Skeletal muscle tissue (tissue), 4 donors: ENCODE results near the gene MT1H. TPM values are rescaled to one million over a fixed set of nuclear protein-coding genes. Genes with fewer than 3 reads are reported as not detected.

Experiments used
- H3K27ac ChIP-seq: one replicate; pipeline ENCODE4 v1.7.0; 2013; ENCODE audit warnings: mild to moderate bottlenecking, low read depth, low read length, inconsistent platforms
- H3K27me3 ChIP-seq, 3 donors: one replicate each; pipeline ENCODE4 v1.7.0; 2013; ENCODE audit warnings: low read length in 3 of 3; ENCODE audit not compliant: control insufficient read depth in 3 of 3, insufficient read depth in 3 of 3
- H3K36me3 ChIP-seq, 3 donors: one replicate each; pipeline ENCODE4 v1.7.0; 2013; ENCODE audit warnings: low read length in 3 of 3; ENCODE audit not compliant: control insufficient read depth in 3 of 3, insufficient read depth in 3 of 3
- H3K4me1 ChIP-seq, 3 donors: one replicate each; pipeline ENCODE4 v1.7.0; 2013; ENCODE audit warnings: low read length in 3 of 3, mild to moderate bottlenecking in 3 of 3; ENCODE audit not compliant: control insufficient read depth in 3 of 3, insufficient read depth in 3 of 3
- H3K4me3 ChIP-seq, 3 donors: one replicate each; pipeline ENCODE4 v1.7.0; 2013; ENCODE audit warnings: low read length in 3 of 3
- H3K9ac ChIP-seq, 3 donors: one replicate each; pipeline ENCODE4 v1.7.0; 2013; ENCODE audit warnings: low read length in 3 of 3, mild to moderate bottlenecking in 3 of 3, moderate library complexity in 2 of 3, low read depth in 1 of 3
- H3K9me3 ChIP-seq, 3 donors: one replicate each; pipeline ENCODE4 v1.7.0; 2013; ENCODE audit warnings: low read length in 3 of 3; ENCODE audit not compliant: control insufficient read depth in 3 of 3
- total RNA-seq: library from RNA; depleted of rRNA; stranded (reverse); fragments of >200 nt; gene quantifications from one replicate; pipeline ENCODE4 v1.2.3, GENCODE V29; 2014
- donor health status: Osteomylitis.

Gene MT1H
- total RNA-seq, 1 donor from 2014 or later, result not detected

DNA sequence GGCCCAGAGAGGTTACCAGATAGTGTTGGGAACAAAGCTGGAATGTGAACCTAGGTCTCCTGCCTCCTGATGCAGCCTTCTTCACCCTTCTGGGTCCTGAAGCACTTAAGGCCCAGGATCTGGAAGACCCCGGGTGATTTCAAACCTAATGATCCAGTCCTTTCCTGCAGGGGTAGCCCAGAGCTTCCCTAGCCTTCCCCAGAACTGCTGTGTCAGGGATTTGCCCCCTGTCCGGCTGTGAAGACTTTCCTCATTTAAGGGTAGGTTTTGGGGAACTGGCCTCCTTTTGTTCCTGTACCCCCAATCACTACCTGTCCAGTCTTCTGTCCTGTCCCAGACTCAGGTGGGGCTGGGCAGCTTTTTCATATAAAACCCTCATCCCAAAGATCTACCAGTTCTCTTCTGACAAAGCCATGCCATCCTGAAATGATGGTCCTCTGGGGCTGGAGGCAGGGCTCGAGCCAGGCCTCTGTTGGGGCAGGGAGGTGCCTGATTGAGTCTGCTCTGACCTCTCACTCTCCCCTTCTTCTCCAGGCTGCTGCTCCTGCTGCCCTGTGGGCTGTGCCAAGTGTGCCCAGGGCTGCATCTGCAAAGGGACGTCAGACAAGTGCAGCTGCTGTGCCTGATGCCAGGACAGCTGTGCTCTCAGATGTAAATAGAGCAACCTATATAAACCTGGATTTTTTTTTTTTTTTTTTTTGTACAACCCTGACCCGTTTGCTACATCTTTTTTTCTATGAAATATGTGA, 14.0 kb downstream of the MT1H start:
- Histone ChIP-seq H3K27ac (peak overlapping the region; percentile 87), H3K4me3 (peak overlapping the region; percentile 90 to 97 (median 95)), H3K9ac (peak overlapping the region; percentile 95 to 99 (median 95)), H3K27me3 (no peaks in the 10 kb centered on the region), H3K36me3 (peaks cover 0 to 9% (median 0%) of the 10 kb centered on the region in 3 donors), H3K9me3 (no peaks in the 10 kb centered on the region), H3K4me1 (peaks cover 51 to 76% (median 70%) of the 10 kb centered on the region in 3 donors)

DNA sequence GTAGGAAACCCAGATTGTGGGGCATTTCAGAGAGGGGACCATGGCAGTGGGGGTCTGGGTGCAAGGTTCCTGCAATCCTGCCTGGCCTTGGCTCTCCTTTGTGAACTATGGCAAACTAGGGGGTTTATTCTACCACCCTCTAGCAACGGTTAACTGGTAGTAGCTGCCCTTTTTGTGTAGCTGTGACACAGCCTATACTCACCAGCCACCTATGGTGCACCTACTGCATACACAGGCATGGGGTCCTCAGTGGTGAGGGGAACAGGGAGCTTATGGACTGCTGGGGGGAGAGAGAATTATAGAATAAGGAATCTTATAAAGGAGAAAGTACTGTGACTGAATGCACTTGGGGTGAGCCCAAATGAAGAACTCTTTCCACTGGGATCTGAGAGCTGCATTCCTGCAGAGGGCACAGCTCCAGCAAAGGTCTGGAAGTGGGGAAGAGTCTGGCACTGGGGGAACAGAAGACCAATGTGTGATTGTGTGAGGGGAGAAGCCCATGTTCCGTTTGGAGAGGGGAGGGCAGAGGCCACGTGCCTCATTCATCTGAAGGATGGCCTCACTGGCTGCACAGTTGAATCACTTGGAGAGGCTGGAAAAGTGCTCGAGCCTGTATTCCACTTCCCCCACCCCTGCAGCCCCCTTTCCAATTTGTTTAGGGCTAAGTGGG, 14.8 kb downstream of the MT1H start:
- peaks cover 49 to 68% (median 63%) of the 10 kb centered on the region in 3 donors for H3K4me1 ChIP-seq
- H3K9me3 ChIP-seq, result no peaks in the 10 kb centered on the region
- peak overlapping the region; percentile 90 to 97 (median 95) for H3K4me3 ChIP-seq
- H3K27me3 ChIP-seq, result no peaks in the 10 kb centered on the region
- peak overlapping the region; percentile 95 to 99 (median 95) for H3K9ac ChIP-seq
- H3K36me3 ChIP-seq, result peaks cover 0 to 9% (median 0%) of the 10 kb centered on the region in 3 donors
- H3K27ac ChIP-seq, result peak overlapping the region; percentile 81

GRCh38 chr16:56684926-56685590, 15.4 kb downstream of the MT1H start:
- Histone ChIP-seq H3K27me3 (no peaks in the 10 kb centered on the region), H3K36me3 (peaks cover 0 to 9% (median 0%) of the 10 kb centered on the region in 3 donors), H3K4me3 (peak overlapping the region in 2 of 3 donors; percentile 95 to 97), H3K9me3 (no peaks in the 10 kb centered on the region), H3K27ac (peak overlapping the region; percentile 81), H3K9ac (peak overlapping the region; percentile 95 to 99 (median 95)), H3K4me1 (peaks cover 43 to 62% (median 57%) of the 10 kb centered on the region in 3 donors)

DNA sequence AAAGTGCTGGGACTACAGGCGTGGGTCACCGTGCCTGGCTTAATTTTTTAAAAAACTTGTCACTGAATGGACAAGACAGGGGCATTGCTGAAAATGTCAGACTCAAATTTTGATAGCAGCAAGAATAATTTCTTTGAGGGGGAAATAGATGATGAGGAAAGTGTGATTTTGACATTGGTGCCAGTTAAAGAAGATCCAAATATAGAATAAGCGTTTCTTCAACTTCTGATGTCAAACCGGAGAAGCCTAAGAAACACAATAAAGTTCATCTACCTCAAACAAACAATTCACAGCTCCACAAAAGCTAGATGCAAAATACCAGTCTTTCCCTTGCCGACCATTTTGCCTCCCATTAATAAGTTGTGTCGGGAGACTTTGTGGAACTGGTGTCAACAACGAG, 17.1 kb downstream of the MT1H start:
- H3K27ac ChIP-seq, result no peak overlapping the region
- H3K9ac ChIP-seq, result no peak overlapping the region
- peaks cover 0 to 9% (median 0%) of the 10 kb centered on the region in 3 donors for H3K36me3 ChIP-seq
- H3K27me3 ChIP-seq, result no peaks in the 10 kb centered on the region
- H3K4me3 ChIP-seq, result no peak overlapping the region
- peaks cover 40 to 47% (median 45%) of the 10 kb centered on the region in 3 donors for H3K4me1 ChIP-seq
- H3K9me3 ChIP-seq, result no peaks in the 10 kb centered on the region

GRCh38 chr16:56688762-56689161, 19.1 kb downstream of the MT1H start:
- Histone ChIP-seq H3K27me3 (no peaks in the 10 kb centered on the region), H3K36me3 (no peaks in the 10 kb centered on the region), H3K9ac (no peak overlapping the region), H3K4me3 (no peak overlapping the region), H3K4me1 (peaks cover 27 to 44% (median 33%) of the 10 kb centered on the region in 3 donors), H3K9me3 (no peaks in the 10 kb centered on the region), H3K27ac (no peak overlapping the region)

DNA sequence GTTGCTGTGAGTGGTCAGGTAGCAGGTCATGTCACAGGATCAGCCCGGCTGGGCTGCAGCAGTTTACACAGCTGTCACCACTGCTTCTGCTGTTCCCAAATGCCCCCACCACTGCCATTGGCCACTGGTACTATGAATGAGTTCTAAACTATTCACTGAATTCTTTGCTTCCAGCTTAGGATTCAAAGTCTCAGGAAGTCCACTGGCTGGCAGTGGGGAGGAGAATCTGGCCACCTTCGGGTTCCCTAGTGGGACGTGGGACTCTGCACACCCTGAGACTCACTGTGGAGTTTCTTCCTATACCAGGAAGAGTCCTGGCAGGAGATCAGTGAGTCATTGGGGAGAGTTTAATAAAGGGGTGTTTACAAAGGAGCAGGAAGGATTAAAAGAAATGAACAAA, 19.6 kb downstream of the MT1H start:
- Histone ChIP-seq H3K4me3 (no peak overlapping the region), H3K9ac (no peak overlapping the region), H3K9me3 (no peaks in the 10 kb centered on the region), H3K27ac (no peak overlapping the region), H3K36me3 (no peaks in the 10 kb centered on the region), H3K4me1 (peaks cover 23 to 39% (median 29%) of the 10 kb centered on the region in 3 donors), H3K27me3 (no peaks in the 10 kb centered on the region)

- H3K9ac ChIP-seq, result no peak overlapping the region
- no peaks in the 10 kb centered on the region for H3K9me3 ChIP-seq
- no peaks in the 10 kb centered on the region for H3K36me3 ChIP-seq
- H3K27ac ChIP-seq, result no peak overlapping the region
- no peak overlapping the region for H3K4me3 ChIP-seq
- H3K4me1 ChIP-seq, result peaks cover 12 to 26% (median 15%) of the 10 kb centered on the region in 3 donors
- H3K27me3 ChIP-seq, result no peaks in the 10 kb centered on the region
Observed at GRCh38 chr16:56690420-56691122, 21.0 kb downstream of the MT1H start.

- H3K4me3 ChIP-seq, result no peak overlapping the region
- H3K9ac ChIP-seq, result no peak overlapping the region
- no peaks in the 10 kb centered on the region for H3K27me3 ChIP-seq
- H3K27ac ChIP-seq, result no peak overlapping the region
- H3K4me1 ChIP-seq, result peaks cover 6 to 16% (median 6%) of the 10 kb centered on the region in 3 donors
- no peaks in the 10 kb centered on the region for H3K36me3 ChIP-seq
- no peaks in the 10 kb centered on the region for H3K9me3 ChIP-seq
Observed at GRCh38 chr16:56691885-56692284, 22.3 kb downstream of the MT1H start.

DNA sequence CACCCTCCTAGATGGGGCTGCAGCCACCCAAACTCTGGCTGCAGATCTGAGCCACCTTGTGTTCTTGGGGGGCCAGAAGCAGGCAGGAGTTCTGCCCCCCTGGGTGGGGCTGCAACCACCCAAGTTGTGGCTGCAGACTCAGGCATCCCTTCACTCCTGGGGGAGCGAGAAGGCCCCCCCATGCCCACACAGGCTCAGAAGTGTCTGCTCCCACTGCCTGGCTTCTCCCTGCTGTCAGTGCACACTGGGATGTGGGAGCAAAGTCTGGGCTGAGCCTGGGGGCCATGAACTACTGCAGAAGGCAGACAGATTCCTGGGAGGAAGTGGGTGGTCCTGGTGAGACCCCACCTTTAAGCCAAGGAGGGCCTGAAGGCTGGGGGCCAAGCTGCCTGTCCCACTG, 25.6 kb downstream of the MT1H start:
- Histone ChIP-seq H3K4me1 (peaks cover 6 to 16% (median 6%) of the 10 kb centered on the region in 3 donors), H3K9ac (no peak overlapping the region), H3K4me3 (no peak overlapping the region), H3K27ac (no peak overlapping the region), H3K36me3 (no peaks in the 10 kb centered on the region), H3K27me3 (no peaks in the 10 kb centered on the region), H3K9me3 (peaks cover 0 to 4% (median 0%) of the 10 kb centered on the region in 3 donors)
